OCI-LY1 (cell line): ENCODE measurements around the gene DPH3.

Source experiments
- EZH2 ChIP-seq: fragments of 200-600 bp; sonication (generic), shearing (Covaris generic); IDR thresholded peaks from 2 replicates; pipeline ENCODE4 v1.8.0; 2017; ENCODE audit warnings: borderline replicate concordance, mixed run types, mild to moderate bottlenecking, antibody characterized with exemption, low read length, moderate library complexity, mixed read lengths
- TF ChIP-seq, protein P1 (sequence below): fragments of 200-600 bp; sonication (generic), shearing (Covaris generic); IDR thresholded peaks from 2 replicates; pipeline ENCODE4 v1.5.1; 2017; ENCODE audit warnings: mild to moderate bottlenecking, antibody characterized with exemption, low read length, moderate library complexity, mixed read lengths

DNA sequence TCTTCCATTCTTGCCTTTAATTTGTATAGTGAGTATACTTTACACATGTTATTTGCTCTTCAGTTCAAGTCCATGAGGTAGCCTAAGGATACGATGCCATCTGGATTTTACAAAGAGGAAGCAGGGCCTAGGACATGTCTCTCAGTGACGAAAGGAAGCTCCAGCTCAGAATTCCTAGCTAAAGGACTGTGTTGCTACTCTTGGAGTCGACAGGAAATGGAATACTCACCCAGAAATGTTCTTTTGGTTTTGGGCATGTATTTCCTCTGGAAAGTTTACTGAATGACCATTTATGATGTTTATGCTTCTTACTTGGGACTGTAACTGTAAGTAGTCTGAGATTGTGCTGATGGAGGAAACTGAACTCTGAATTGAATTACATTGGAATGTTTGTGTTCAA lies 12.7 kb upstream of the DPH3 start:
- TF ChIP-seq, protein P1, sequence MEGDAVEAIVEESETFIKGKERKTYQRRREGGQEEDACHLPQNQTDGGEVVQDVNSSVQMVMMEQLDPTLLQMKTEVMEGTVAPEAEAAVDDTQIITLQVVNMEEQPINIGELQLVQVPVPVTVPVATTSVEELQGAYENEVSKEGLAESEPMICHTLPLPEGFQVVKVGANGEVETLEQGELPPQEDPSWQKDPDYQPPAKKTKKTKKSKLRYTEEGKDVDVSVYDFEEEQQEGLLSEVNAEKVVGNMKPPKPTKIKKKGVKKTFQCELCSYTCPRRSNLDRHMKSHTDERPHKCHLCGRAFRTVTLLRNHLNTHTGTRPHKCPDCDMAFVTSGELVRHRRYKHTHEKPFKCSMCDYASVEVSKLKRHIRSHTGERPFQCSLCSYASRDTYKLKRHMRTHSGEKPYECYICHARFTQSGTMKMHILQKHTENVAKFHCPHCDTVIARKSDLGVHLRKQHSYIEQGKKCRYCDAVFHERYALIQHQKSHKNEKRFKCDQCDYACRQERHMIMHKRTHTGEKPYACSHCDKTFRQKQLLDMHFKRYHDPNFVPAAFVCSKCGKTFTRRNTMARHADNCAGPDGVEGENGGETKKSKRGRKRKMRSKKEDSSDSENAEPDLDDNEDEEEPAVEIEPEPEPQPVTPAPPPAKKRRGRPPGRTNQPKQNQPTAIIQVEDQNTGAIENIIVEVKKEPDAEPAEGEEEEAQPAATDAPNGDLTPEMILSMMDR, result no peak
- TF ChIP-seq EZH2, result no peak
